GM10847 (cell line): ENCODE data around the gene FBLN2.

Experiments
- POLR2A ChIP-seq: IDR thresholded peaks from 2 replicates; pipeline ENCODE4 v1.6.1; 2011; ENCODE audit not compliant: insufficient read length; ENCODE audit errors: extremely low read depth

Gene FBLN2

DNA sequence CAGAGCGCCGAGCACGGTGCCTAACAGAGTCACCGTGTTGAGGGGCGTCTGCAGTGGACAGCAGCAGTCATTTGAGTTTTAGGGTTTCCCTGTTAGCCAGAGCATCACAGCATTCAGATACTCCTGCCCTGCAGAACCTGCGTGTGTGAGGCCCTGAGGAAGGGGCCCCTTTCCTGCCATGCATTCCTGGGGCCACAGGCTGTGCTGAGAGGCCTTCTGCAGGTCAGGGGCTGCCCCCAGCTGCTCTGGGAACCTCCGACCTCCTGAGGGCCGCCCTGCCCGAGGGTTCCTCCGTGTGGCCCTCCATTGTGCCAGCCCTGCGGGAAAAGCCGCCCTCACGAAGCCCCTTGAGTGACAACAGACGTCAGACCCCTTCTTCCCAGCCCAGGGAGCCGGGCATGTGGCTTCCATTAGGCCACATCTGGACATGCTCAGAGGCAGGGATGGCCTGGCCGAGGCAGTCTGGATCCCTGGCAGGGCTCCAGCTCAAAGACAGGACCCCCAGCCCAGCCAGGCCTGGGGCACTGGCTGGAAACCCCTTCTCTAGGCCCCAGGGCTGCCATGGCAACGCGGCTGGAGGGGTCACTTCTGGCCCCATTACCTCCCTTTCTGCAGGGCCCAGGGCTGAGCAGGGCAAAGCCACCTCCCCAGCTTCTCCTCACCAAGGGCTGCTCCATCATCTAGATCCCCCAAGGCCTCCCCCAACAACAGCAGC lies 25.3 kb downstream of the FBLN2 start:
- TF ChIP-seq POLR2A: no peak

DNA sequence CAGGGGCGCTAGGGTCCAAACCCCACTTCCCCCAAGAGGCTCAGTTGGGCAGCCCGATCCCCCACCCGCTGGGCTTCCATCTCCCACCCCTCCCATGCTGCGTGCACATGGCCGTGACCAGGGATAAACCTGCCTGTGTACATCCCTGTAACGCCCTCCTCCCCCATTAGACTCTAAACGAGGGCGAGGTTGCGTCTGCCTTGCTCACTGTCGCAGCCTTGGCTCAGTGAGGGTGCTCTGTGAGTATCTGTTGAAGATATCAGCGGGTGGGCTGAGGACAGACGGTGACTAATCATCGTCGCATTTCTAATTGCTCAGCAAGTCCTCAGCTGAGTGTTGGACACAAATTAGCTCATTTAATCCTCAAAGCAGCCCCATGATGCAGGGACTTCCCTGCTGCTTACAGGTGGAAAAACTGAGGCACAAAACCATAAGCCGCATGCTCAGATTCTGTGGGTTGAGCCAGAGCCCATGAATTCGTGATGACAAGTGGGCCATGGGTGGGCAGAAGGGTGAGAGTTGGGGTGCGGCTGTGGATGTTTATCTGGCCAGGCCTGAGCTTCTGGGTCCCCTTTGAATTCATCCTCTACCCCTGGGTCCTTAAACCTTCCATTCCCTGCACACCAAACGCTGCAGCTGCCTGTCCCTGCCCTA lies 26.0 kb downstream of the FBLN2 start:
- TF ChIP-seq POLR2A: no peak

GRCh38 chr3:13575459-13576061 lies 26.6 kb downstream of the FBLN2 start:
- no peak for TF ChIP-seq POLR2A

- no peak for TF ChIP-seq POLR2A
These were observed 28.5 kb downstream of the FBLN2 start for GRCh38 chr3:13577181-13578121.

DNA sequence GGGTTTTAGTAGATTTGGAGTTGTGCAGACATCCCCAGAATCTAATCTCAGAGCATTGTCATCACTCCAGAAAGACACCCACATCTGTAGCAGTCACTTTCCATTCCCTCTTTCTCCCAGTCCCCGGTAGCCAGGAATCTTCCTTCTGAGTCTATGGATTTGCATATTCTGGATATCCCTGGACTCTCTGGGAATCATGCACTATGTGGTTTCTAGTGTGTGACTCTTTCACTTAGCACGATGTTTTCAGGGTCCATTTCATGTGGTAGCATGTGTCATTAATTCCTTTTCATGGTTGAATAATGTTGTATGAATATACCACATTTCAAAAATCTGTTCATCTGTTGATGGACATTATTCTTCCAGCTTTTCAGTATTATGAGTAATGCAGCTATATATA lies 29.3 kb downstream of the FBLN2 start:
- TF ChIP-seq POLR2A: no peak

DNA sequence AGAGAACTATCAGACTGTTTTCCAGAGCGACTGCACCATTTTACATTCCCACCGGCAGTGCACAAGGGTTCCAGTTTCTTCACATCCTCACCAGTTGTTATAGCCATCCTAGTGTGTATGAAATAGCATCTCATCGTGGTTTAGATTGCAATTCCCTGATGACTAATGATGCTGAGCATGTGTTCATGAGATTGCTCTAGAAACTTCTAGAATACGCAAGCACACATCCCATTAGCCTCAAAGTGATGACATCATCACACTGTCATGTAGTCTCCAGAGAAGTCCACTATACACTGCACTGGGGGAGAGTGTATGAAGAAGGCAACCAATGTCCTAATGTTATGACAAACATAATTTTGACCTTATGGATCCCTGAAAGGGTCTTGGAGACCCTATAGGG lies 30.1 kb downstream of the FBLN2 start:
- no peak for TF ChIP-seq POLR2A

DNA sequence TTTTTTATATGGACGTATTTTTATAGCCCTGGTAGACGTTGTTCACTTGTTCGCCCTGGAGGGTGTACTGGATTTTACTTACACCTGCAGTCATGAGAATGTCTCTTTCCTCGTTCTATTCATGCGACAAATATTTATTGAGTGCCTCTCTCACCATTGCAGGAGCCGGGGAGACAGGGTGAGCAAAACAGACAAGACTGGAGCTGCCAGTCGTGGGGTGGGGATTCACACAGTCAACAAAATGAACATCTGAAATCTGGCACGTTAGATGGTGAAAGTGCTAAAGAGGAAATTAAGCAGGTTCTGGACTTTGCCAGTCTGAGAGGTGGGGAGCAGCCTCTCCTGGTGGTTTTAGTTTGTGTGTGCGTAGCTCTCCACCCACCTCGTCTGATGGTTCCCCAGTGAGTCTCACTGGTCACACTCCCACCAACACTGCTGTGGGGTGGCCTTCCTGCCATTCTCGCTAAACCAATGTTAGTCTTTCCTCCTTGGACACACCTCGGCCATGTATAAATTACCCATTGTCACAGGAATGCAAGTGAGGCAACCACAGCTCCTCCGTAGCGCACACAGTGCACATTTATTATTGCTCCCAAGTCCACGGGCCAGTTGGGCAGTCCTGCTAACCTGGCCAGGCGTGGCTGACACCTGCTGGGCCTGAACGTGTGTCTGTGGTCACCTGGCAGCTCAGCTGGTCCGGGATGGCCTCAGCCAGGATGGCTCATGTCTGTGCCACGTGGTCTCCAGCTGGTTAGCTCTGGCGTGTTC lies 31.5 kb downstream of the FBLN2 start:
- no peak for TF ChIP-seq POLR2A

DNA sequence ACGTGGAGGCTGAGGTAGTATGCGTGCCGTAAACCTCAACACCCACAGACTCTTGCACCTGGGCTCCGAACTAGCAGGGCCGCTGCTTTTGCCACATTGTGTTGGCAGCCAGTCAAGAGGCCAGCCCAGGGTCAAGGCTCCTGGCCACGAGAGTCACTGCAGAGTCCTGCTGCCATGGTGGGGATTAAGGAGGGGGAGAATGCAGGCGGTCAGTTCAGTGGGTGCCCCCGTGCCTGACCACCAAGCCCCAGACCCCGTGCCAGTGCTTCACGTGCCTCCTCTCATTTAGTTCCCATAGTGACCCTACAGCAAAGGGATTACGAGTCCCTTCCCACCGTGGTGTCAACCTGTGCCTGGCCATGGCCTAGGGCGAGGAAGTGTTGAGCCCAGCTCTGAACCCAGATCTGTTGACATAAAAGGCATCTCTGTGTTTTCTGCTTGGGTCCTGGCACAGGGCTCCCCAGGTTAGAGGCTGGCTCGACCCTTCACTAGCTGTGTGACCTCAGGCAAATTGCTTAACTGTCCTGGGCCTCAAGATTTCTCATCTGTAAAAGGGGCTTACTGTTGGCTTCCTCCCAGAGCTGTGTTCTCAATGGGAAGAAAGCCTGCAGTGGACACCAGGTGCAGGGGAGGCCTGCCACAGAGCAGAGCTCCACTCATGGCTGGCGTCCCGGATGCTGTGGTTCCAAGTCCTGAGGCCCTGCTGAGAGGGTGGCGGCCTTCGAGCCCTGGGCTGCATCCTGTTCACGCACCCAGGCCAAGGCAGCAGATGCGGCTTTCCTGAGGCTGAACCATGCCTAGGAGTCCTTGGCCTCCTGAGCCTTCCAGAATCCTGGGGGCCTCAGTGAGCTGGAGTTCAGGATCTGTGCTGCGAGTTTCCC lies 32.8 kb downstream of the FBLN2 start:
- no peak for TF ChIP-seq POLR2A

- no peak for TF ChIP-seq POLR2A
These were observed 33.7 kb downstream of the FBLN2 start for GRCh38 chr3:13582366-13583250.

DNA sequence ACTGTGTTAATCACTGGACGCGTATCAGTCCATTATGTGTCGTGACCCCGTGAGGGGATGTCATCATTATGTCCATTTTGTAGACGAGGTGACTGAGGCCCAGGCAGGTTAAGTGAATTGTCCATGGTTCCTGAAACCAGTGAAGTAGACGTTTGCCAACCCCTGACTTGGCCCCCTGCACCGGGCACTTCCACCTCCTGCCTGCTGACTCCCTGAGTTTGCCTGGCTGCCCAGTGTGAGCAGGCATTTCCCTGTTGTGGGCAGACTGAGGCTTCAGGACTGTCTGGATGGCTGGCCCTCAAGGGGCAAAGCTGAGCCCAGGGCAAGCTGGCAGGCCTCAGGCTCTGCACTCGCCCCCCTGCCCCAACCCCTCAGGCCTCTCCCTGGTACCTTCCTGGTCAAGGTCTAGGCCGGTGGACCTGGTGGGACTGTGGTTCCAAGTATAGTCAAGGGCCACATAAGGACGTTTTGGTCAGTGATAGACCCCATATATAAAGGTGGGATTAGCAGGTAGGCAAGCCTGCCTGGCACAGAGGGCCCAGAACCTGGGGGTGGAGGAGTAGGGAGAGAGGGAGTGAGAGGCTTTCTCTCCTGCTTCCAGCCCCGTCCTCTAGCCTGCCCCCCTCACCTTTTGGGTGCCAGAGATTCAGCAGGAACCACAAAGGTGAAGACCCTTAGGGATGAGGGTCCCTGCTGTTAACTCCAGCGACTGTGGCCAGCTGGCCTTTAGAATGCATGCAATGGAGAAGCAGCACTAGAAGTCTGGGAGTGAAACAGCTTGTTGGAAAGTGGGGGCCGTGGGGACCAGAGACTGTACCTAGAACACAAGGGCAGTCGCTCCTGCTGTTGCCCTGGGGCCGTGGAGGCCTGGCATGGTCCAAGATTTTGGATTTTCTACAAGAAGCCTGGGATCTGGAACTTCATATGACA lies 34.6 kb downstream of the FBLN2 start:
- no peak for TF ChIP-seq POLR2A

GRCh38 chr3:13584427-13584891 lies 35.5 kb downstream of the FBLN2 start:
- TF ChIP-seq POLR2A: no peak

DNA sequence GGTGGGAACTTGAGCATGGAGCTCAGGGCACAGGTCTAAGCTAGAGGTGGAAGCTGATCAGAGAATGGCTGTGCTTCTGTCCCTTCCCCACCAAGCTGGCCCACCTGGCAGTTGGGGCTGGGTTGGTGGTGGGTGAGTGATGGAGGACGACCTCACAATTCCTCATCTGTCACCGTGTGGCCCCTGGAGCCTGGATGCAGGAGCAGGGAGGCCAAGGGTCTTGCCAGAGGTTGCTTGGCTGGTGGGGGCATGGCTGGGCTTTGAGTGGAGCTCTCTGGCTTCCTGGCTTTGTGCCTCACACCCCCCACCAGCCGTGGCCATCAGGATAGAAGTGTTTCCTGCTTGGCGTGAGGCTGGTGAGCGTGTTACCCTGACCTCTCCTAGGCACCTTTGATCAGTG lies 36.0 kb downstream of the FBLN2 start:
- TF ChIP-seq POLR2A: no peak
